ENCODE data around the gene COBL.

COBL gene

DNA sequence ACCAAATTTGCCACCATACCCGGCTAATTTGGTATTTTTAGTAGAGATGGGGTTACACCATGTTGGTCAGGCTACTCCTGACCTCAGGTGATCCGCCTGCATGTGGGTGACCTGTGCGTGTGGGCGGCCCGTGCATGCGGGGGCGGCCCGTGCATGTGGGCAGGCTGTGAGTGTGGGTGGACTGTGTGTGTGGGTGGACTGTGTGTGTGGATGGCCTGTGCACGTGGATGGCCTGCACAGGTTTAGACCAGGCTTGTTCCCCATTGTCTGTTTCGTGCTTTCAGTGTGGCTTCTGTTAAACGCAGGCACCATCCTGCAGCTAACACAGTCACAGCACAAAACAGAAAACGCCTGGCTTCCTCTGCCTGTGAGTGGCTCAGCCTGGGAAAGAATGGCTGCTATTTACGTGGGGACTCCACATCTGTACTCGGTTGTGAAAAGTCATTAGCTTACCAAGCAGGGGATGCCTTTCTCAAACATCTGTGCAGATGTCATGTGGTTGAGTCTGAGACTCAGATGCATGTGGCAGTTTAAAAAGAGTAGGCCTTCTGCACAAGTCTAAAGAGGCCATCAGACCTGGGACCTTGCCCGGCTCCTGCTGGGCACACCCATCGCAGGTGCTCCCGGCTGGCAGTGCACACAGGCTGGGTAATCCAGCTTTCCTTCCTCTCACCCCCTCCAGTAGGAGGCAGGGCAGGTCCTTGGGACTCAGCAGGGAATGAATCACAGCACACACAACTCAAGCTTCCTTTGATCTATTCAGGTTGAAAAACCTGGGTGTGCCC is 91.6 kb downstream of the COBL start:
- H3K4me3 ChIP-seq (ENCODE audit: low read length), result no peak overlapping the region
- DNase-seq (ENCODE audit: low read depth), result no peak
- TF ChIP-seq, protein P1, sequence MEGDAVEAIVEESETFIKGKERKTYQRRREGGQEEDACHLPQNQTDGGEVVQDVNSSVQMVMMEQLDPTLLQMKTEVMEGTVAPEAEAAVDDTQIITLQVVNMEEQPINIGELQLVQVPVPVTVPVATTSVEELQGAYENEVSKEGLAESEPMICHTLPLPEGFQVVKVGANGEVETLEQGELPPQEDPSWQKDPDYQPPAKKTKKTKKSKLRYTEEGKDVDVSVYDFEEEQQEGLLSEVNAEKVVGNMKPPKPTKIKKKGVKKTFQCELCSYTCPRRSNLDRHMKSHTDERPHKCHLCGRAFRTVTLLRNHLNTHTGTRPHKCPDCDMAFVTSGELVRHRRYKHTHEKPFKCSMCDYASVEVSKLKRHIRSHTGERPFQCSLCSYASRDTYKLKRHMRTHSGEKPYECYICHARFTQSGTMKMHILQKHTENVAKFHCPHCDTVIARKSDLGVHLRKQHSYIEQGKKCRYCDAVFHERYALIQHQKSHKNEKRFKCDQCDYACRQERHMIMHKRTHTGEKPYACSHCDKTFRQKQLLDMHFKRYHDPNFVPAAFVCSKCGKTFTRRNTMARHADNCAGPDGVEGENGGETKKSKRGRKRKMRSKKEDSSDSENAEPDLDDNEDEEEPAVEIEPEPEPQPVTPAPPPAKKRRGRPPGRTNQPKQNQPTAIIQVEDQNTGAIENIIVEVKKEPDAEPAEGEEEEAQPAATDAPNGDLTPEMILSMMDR (conservative IDR thresholded peaks at IDR 0.05; ENCODE audit: low read length), result no peak

DNA sequence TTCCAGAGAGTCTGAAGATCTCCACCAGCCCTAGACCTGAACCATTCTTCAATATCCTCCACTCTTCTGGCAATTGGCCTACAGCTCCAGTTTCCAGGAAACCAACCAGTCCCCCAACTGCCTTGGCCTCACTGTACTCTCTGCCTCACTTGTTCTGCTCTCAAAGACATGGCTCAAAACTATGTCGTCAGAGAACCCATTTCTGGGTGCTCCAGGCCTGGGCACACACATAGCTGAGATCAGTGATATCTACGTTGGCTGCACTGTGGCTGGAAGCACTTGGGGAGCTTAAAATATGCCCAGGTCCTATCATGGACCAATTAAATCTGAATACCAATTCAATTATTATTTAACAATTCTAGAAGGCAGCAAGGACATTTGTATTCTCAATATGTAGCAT is 93.1 kb downstream of the COBL start:
- DNase-seq (ENCODE audit: low read depth), result no peak
- TF ChIP-seq, protein P1 (conservative IDR thresholded peaks at IDR 0.05; ENCODE audit: low read length), result no peak
- H3K4me3 ChIP-seq (ENCODE audit: low read length), result no peak overlapping the region

DNA sequence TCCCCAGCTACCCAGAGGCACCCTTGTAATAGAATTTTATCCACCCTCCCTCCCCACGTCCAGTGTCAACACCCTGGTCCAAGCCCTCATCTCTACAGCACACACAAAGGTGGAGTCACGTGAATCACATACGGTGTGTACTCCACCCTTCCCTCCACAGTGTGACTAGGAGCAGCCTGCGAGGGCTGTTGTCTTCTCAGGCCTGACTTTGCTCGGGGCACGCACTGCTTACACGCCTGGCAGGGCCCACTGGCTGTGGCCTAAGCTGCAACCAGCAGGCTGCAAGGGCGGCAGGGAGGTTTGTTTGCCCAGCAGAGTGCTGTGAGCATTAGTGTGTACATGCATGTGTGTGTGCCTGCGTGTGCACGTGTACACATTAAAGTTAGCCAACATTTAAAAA is 93.7 kb downstream of the COBL start:
- DNase-seq (ENCODE audit: low read depth), result no peak
- H3K4me3 ChIP-seq (ENCODE audit: low read length), result no peak overlapping the region

DNA sequence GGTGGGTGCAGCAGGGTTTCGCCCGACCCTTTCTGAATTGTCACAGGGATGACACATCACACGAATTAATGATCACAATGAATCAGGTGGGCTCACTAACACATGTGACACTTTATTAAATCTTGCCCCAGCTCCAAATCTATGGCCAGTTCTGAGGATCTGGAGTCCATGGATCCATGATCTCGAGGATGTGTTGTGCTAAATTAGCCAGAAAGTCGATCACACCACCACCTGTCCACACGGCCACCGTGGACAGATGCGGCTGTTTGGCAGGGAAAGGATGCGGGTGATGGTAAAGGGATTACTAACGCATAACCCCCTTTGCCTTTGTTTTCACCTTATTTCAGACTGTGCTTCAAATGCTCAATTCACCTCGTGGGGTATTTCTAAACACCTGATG is 96.4 kb downstream of the COBL start:
- TF ChIP-seq, protein P1 (conservative IDR thresholded peaks at IDR 0.05; ENCODE audit: low read length), result no peak
- DNase-seq (ENCODE audit: low read depth), result no peak
- H3K4me3 ChIP-seq (ENCODE audit: low read length), result no peak overlapping the region

More for the DNA sequence above, 93.7 kb downstream of the COBL start:
- TF ChIP-seq, protein P1 (conservative IDR thresholded peaks at IDR 0.05; ENCODE audit: low read length), result no peak

DNA sequence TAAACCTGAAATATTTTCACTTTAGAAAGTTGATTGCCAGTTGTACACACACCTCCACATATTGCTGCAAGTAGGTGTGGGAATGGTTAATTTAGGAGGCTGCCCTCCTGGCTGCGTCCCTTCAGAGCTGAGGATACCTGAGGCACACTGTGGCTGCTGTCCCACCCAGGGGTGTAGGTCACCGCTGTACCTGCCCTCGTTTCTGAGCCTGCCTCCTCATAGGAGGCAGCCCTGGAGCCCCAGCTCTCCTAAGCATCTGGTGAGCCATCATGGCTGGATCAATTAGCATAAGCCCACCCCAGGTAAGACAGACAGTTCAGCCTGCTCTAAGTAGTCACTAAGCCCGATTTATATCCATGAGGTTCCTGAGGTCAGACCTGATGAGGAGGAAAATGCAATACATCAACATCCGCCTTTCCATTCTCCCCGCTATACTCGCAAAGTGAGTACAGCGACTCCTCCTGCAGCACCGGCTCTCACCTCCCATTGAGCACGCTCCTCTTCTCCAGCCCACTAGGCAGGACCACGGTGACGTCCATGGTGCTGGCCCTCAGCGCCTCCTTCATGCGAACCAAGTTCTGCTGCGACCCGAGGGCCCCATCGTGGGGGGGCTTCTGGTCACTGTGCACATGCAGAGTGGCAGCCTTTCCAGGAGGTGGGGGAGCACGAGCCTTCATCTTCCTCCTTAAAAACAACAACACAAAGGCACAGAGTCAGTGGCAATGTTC is 97.2 kb downstream of the COBL start:
- H3K4me3 ChIP-seq (ENCODE audit: low read length), result no peak overlapping the region
- no peak for DNase-seq (ENCODE audit: low read depth)
- TF ChIP-seq, protein P1 (conservative IDR thresholded peaks at IDR 0.05; ENCODE audit: low read length), result no peak

DNA sequence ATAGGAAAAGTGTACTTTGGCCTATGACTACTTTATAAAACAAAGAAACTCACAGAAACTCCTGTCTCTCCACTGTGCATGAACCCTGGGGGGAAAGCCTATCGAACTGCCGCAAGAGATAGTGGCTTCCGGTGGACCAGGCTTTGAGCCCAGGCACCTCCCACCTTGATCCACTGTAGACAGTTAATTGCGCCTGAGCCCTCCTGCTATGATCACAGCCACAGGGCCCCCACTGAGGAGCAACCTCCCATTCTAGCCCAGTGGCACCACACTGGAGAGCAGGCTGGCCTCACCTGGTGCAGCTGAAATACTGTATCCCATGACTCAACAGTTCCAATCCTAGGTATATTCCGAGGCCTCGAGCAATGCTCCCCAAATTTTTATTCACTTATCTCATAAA is 98.8 kb downstream of the COBL start:
- no peak for DNase-seq (ENCODE audit: low read depth)
- TF ChIP-seq, protein P1 (conservative IDR thresholded peaks at IDR 0.05; ENCODE audit: low read length), result no peak
- no peak overlapping the region for H3K4me3 ChIP-seq (ENCODE audit: low read length)

DNA sequence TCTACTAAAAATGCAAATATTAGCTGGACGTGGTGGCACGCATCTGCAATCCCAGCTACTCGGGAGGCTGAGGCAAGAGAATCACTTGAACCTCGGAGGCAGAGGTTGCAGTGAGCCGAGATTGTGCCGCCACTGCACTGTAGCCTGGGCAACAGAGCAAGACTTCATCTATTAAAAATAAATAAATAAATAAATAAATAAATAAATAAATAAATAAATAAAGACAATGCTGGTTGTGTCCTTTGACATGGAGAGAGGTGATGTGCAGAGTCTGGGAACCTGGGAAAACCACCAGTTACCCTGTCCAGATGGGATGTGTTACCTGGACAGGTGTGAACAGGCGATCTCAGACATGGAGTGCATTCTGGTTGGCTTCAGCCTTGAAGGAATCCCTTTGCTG is 102.5 kb downstream of the COBL start:
- H3K4me3 ChIP-seq (ENCODE audit: low read length), result no peak overlapping the region
- no peak for DNase-seq (ENCODE audit: low read depth)
- TF ChIP-seq, protein P1 (conservative IDR thresholded peaks at IDR 0.05; ENCODE audit: low read length), result no peak
